K562 treated with DMSO at 1 percent for 48 hours (cell line): ENCODE data around the gene GSTA5. TPM values are rescaled to one million over a fixed set of nuclear protein-coding genes. Genes with fewer than 3 reads are reported as not detected.

Experiments
- total RNA-seq: library from RNA; unstranded; fragments of 300-600 nt; gene quantifications from 2 replicates; pipeline ENCODE4 v1.2.3, GENCODE V29; 2022; ENCODE audit warnings: low replicate concordance; ENCODE audit errors: extremely low read depth

The GSTA5 gene
- total RNA-seq: not detected in 2 replicates

DNA sequence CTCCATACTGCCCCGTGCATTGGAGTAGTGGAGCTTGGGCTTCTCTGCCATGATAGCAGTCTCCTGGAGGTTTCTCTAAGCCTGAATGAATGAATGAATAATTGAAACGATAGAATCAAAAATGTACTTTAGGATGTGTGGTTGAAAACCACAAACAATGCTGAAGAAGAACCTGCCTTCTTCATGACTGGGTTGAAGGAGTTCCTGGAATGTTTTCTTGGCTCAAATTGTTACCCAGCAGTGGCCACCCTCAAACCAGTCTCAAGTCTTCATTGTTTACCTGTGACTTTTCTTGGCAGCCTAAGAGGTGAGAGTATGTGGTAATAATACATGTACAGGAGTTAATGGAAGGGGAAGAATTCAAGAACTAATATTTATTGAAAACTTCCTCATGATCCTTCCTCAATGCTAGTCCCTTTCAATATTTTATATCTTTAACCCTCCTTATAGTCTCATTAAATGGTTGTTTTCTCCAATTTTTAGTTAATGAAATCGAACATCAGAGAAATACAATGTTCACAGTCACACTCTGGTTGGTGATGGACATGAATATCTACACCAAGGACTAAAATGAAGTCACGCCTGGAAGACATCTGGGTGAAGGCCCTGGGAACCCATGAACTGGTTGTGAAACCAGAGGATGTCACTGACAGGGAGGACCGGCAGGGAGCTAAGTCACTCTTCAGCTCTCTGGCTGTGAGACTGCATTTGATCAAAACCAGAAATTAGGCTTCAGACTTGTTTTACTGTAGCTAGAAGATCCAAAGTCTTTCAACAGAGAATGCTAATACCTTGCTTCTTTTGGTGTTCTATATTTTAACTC, at the start of gene GSTA5:
Gene GSTA5 (minus strand): TSS at position 51 of the 823 bp plus-strand sequence.

DNA sequence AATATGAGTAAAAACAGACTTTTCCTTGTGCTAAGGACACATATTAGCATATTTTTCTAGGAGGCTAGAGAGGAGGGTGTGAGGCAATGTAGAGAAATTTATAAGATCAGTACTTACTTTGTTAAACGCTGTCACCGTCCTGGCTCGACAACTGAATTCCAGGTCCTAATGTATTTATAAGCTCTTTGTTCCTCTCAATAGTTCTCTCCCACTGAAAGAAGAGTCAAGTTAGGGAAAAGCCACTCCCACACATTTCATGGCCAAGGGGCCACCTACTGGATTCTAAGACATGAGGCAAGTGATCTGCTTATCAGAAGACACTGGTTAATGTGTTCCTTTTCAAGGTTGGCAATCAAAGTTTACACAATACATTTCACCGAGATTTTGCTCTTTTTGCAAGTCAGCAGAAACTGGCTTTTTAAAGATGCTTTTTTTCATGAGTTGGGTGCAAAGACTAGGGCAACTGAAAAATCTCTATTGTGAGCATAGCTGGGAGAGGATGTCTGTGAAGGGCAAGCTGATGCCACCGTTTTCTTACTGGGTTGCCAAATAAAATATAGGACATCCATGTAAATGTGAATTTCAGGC, 36.9 kb downstream of the GSTA5 start, which contains the start of gene GSTA1:
Gene GSTA1 (minus strand): TSS at position 149 of the 588 bp plus-strand sequence. CDS start 4,549 bp downstream, outside the sequence.

Other genes with a start within 250 kb of the GSTA5 start
- gene TMEM14A, start 169.7 kb downstream of the GSTA5 start, total RNA-seq: not detected in 2 replicates
- gene GSTA2, start 77.3 kb downstream of the GSTA5 start, total RNA-seq: not detected in 2 replicates
- not detected in 2 replicates for gene GSTA1, start 37.0 kb downstream of the GSTA5 start, total RNA-seq
- gene GSTA3, start 68.9 kb upstream of the GSTA5 start, total RNA-seq: not detected in 2 replicates
- not detected in 2 replicates for gene GSTA4, start 154.5 kb upstream of the GSTA5 start, total RNA-seq
- gene CILK1, start 221.0 kb upstream of the GSTA5 start, total RNA-seq: not detected in 2 replicates
- not detected in 2 replicates for gene FBXO9, start 224.6 kb upstream of the GSTA5 start, total RNA-seq